ENCODE data around the gene SYT15.
A peak's percentile ranks its signal among the peaks of the same experiment; 100 is the strongest.

Gene SYT15

DNA sequence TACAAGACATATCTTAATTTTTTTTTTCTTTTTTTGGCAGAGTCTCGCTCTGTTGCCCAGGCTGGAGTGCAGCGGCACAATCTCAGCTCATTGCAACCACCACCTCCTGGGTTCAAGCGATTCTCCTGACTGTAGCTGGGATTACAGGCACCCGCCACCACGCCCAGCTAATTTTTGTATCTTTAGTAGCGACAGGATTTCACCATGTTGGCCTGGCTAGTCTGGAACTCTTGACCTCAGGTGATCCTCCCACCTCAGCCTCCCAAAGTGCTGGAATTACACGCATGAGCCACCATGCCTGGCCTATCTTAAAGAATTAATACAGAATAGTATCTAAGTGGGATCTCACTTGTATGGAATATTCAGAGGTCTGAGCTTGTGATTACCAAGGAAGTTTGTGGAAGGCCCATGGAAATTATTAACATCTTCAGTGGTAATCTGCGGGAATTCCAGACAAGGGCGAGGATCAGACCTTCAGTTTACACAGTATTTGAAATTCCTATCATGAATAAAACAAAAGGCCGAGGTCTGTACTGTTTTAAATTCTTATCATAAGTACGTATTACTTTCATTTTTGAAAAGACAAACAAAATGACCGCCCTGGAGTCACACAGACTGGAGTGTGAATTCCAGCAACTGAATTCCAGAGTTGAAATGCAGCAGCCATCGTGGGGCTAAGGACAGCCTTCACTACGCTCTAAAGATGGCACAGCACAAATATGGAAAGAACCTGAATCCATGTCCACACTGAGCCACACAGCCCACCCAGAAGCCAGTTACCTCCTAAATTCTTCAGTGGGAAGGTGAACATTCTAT is 39.1 kb upstream of the SYT15 start:
- no peak for TF ChIP-seq TAF1 (IDR thresholded peaks at IDR 0.05; ENCODE audit: low read depth, low read length)
- no peak for TF ChIP-seq SPI1 (IDR thresholded peaks at IDR 0.05; ENCODE audit: low read depth, low read length)
- TF ChIP-seq POU2F2 (IDR thresholded peaks at IDR 0.05; ENCODE audit: low read depth, low read length) = no peak
- no peak for TF ChIP-seq POLR2A (IDR thresholded peaks at IDR 0.05; ENCODE audit: low read depth, low read length)
- no peak for TF ChIP-seq POLR2AphosphoS5 (IDR thresholded peaks at IDR 0.05; ENCODE audit: low read depth, low read length)
- TF ChIP-seq PAX5 (IDR thresholded peaks at IDR 0.05; ENCODE audit: insufficient read depth, low read length, severe bottlenecking) = no peak
- no peak for FAIRE-seq

GRCh38 chr10:46540412-46541016 is 38.4 kb upstream of the SYT15 start:
- TF ChIP-seq POU2F2 (IDR thresholded peaks at IDR 0.05; ENCODE audit: low read depth, low read length) (no peak), TAF1 (IDR thresholded peaks at IDR 0.05; ENCODE audit: low read depth, low read length) (no peak), PAX5 (IDR thresholded peaks at IDR 0.05; ENCODE audit: insufficient read depth, low read length, severe bottlenecking) (no peak), POLR2A (IDR thresholded peaks at IDR 0.05; ENCODE audit: low read depth, low read length) (no peak), SPI1 (IDR thresholded peaks at IDR 0.05; ENCODE audit: low read depth, low read length) (no peak), POLR2AphosphoS5 (IDR thresholded peaks at IDR 0.05; ENCODE audit: low read depth, low read length) (no peak)
- DNase-seq (ENCODE audit: insufficient read length, low spot score) = no peak
- FAIRE-seq = no peak

More for the DNA sequence above, 39.1 kb upstream of the SYT15 start:
- no peak for DNase-seq (ENCODE audit: insufficient read length, low spot score)

DNA sequence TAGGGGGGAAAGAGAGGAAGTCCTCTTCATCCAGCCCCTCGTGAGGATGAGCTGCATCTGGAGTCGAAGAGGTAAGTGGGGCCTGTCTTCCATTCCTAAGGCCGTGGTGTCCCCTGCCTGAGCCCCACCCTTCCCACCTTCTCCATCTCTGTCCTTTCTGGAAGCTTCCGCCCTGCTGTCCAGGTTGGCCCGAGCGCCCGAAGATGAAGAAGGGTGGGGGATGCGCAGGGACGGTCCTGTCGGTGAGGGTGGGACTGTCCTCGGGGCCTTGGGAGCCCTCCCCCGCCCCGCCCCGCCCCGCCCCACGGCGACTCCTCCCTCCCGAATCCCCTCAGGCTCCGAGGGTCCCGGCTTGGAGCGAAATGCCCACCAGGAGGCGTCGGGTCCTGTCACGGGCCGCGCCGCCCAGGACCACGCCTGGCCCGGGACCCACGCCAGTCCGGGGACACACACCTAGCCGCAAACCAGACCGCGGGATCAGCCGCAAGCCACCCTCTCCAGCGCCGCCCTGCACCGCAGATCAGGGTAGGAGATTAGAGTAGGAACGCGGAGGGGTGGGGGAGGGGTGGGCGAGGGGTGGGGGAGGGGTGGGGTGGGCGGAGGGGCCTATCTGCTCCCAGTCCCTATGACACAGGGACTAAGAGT is 37.8 kb upstream of the SYT15 start:
- FAIRE-seq (no peak), DNase-seq (ENCODE audit: insufficient read length, low spot score) (no peak)
- TF ChIP-seq POU2F2 (IDR thresholded peaks at IDR 0.05; ENCODE audit: low read depth, low read length) (no peak), PAX5 (IDR thresholded peaks at IDR 0.05; ENCODE audit: insufficient read depth, low read length, severe bottlenecking) (no peak), TAF1 (IDR thresholded peaks at IDR 0.05; ENCODE audit: low read depth, low read length) (no peak), POLR2A (IDR thresholded peaks at IDR 0.05; ENCODE audit: low read depth, low read length) (no peak), SPI1 (IDR thresholded peaks at IDR 0.05; ENCODE audit: low read depth, low read length) (no peak), POLR2AphosphoS5 (IDR thresholded peaks at IDR 0.05; ENCODE audit: low read depth, low read length) (no peak)

DNA sequence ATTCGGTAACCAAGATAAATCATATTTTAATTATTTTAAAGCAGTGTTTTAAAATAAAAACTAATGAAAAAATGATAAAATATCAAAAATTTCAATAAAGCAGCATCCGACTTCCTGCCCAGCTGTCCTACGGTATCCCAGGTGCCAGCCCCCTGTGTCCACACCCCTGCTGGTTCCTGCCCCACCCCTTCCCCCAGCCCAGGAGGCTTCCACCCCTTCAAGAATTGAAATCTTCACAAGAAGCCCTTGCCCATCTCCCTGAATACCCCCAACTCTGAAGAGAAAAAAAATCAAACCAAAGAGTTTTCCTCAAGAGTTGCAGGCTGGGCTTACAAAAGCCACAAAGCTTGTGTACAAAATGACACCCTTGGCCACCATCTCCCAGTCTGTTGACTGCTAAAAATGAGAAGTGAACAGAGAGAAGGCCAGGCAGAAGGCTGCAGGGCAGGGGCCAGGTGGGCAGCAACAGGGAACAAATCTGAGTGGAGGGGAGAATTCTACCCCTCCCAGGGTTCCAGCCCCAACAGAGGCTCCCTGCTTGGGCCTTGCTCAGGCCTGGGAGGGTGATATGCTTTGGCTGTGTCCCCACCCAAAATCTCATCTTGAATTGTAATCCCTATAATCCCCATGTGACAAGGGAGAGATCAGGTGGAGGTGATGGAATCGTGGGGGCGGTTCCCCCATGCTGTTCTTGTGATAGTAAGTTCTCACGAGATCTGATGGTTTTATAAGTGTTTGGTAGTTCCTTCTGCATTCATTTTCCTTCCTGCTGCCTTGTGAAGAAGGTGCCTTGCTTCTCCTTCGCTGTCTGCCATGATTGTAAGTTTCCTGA is 37.0 kb upstream of the SYT15 start:
- DNase-seq (ENCODE audit: insufficient read length, low spot score) (no peak), FAIRE-seq (no peak)
- no peak for TF ChIP-seq POU2F2 (IDR thresholded peaks at IDR 0.05; ENCODE audit: low read depth, low read length)
- TF ChIP-seq SPI1 (IDR thresholded peaks at IDR 0.05; ENCODE audit: low read depth, low read length) = no peak
- no peak for TF ChIP-seq PAX5 (IDR thresholded peaks at IDR 0.05; ENCODE audit: insufficient read depth, low read length, severe bottlenecking)
- TF ChIP-seq TAF1 (IDR thresholded peaks at IDR 0.05; ENCODE audit: low read depth, low read length) = no peak
- TF ChIP-seq POLR2A (IDR thresholded peaks at IDR 0.05; ENCODE audit: low read depth, low read length) = no peak
- TF ChIP-seq POLR2AphosphoS5 (IDR thresholded peaks at IDR 0.05; ENCODE audit: low read depth, low read length) = no peak

DNA sequence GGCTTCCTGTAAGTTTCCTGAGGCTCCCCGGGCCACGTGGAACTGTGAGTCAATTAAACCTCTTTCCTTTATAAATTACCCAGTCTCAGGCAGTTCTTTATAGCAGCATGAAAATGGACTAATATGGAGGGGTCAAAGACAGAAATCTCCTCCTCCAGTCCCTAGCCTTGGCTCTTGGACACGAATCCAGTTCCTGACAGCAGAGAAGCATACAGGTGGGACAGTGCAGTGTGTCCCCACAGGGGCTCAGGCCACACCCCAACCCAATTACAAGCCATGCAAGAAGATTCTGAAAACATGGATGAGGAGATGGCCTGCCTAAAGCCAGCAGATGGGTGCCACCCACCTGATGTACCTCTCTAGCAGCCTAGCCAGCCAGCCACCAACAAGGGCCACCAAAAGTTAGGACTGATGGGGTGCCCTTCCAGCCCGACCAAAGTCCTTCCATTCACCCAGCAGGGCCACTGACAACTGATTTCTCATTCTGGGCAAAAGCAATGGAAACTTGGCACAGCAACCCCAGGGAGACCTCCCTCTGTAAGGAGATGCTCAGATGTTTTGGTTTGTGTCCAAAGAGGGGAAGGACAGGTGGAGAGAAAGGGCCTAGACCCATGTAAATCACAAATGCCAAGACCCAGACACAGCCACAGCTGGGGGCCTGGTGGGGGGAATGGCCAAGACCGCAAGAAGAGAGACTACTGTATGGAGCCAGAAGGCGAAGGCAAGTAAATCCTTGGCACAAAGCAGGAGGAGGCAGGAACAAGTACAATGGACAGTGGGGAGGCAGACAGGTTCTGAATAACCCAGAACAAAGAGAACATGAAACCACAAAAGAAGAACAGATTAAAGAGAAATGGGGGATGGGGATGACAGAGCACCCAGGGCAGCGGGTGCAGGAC is 36.1 kb upstream of the SYT15 start:
- no peak for TF ChIP-seq PAX5 (IDR thresholded peaks at IDR 0.05; ENCODE audit: insufficient read depth, low read length, severe bottlenecking)
- TF ChIP-seq TAF1 (IDR thresholded peaks at IDR 0.05; ENCODE audit: low read depth, low read length) = no peak
- no peak for TF ChIP-seq POLR2AphosphoS5 (IDR thresholded peaks at IDR 0.05; ENCODE audit: low read depth, low read length)
- TF ChIP-seq POLR2A (IDR thresholded peaks at IDR 0.05; ENCODE audit: low read depth, low read length) = no peak
- TF ChIP-seq SPI1 (IDR thresholded peaks at IDR 0.05; ENCODE audit: low read depth, low read length) = no peak
- TF ChIP-seq POU2F2 (IDR thresholded peaks at IDR 0.05; ENCODE audit: low read depth, low read length) = no peak
- DNase-seq (ENCODE audit: insufficient read length, low spot score) (no peak), FAIRE-seq (no peak)

- FAIRE-seq (no peak), DNase-seq (ENCODE audit: insufficient read length, low spot score) (no peak)
- TF ChIP-seq POU2F2 (IDR thresholded peaks at IDR 0.05; ENCODE audit: low read depth, low read length) (no peak), POLR2A (IDR thresholded peaks at IDR 0.05; ENCODE audit: low read depth, low read length) (no peak), SPI1 (IDR thresholded peaks at IDR 0.05; ENCODE audit: low read depth, low read length) (no peak), TAF1 (IDR thresholded peaks at IDR 0.05; ENCODE audit: low read depth, low read length) (no peak), POLR2AphosphoS5 (IDR thresholded peaks at IDR 0.05; ENCODE audit: low read depth, low read length) (no peak), PAX5 (IDR thresholded peaks at IDR 0.05; ENCODE audit: insufficient read depth, low read length, severe bottlenecking) (no peak)
Measured at GRCh38 chr10:46543466-46544377, 35.2 kb upstream of the SYT15 start.

DNA sequence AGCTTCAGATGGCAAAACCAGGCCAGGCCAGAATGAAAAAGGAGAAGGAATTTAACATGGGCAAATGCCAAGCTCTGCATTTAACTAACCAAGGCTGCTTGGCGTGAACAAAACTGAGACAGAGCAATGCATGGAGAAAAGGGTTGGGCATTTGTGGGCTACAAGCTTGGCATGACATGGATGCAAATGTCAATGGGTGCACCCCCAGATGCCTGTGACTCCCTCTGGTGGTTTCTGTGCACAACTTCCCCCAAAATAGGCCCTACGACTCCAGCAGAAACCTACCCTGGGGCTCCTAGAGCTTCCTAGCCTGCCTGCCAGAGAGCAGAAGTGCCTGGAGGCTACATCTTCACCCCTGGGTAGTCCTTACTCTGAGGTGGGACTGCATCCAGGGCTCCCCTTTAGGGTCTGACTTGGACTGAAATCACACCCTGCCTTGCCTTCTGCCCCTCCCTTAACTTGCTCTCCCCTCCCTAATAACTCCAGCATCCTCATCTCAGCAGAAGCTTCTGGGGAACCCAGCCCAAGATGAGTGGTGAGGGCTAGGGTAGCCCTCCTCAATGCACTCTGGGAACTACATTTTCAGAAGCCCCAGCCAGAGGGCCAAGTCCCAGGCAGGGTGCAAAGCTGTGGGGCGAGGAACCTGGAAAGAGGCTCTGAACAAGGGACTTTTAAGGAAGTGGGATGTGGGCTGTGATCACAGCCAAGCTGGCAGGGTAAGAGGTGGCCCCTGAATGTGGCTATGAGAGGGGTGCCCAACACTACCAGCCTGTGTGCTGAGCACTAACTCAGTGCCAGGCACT is 33.7 kb upstream of the SYT15 start:
- no peak for TF ChIP-seq POLR2A (IDR thresholded peaks at IDR 0.05; ENCODE audit: low read depth, low read length)
- peak; percentile 25; the same call in 1 of the 2 replicates for TF ChIP-seq SPI1 (IDR thresholded peaks at IDR 0.05; ENCODE audit: low read depth, low read length)
- DNase-seq (ENCODE audit: insufficient read length, low spot score) (peak; percentile 26), FAIRE-seq (no peak)

Measured in GM12891 (cell line).